GM21526 (cell line): Measurements from ENCODE around the gene LOXL4.
"Not testable (repeated sequence)": the region's sequence is repeated elsewhere in the genome, so short reads cannot be mapped to it uniquely, and the experiment has no call there.

ENCODE experiments used
- ATAC-seq: cut with Tn5 transposase; IDR thresholded peaks from one replicate; pipeline ENCODE4 v1.9.1; 2021; ENCODE audit warnings: moderate library complexity; ENCODE audit not compliant: unreplicated experiment, low FRiP score

The LOXL4 gene

DNA sequence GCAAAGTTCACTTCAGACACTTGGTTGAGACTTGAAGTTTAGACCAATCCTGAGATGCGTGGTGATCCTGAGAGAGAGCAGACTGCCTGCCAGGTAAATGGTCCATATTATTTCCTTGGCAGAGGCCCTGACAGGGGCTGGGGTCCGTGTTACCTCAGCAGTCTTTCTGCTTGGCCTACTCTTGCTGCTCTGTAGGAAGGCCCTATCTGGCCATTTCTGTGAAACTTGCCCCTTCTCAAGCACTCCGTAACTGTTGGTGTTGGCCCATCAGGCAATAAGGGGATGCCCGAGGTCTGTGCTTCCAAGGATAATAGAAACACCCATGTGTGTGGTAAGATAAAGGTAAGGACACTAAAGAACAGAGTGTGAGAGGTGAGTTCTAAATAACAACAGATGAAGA is 20.0 kb downstream of the LOXL4 start:
- no peak for ATAC-seq

DNA sequence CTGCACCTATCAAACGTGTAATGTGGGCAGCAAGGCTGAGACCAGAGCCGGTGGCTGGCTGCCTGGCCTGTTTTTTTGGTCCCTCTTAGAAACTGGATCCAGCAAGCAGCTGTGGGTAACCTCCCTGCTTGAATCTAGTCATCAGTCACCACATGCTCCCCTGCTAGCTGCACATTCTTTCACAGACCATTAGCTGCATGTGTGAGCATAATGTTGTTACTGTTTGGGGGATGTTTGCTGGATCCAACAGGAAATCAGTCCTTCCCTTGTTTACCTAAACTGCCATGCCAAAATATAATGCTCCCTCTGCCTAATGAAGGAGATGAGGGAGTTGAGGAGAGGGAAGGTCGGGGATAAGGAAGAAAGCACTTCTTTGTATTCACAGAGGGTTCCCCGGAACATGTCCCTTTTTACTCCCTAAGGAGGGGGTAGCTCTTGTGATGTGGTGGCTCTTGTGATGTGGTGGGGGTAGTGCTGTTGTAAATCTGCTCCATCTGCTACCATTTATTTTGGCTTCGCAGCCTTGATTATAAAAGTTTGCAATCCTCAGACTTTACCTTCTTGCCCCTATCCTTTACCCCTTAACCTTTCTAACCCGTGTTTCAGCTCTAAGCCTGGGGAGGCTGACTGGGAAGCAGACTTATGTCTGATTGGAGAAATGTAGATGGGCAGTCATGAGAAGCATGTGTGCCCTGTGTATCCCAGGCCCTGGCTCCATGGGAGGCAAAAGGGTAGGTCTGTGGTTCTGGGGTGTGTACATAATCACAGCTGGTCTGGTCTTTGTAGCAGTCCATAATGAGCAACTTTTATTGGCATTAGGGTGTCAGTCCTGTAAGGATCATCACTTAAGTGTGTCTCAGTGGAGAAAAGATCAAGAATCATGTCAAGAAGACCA is 20.8 kb downstream of the LOXL4 start:
- no peak for ATAC-seq

DNA sequence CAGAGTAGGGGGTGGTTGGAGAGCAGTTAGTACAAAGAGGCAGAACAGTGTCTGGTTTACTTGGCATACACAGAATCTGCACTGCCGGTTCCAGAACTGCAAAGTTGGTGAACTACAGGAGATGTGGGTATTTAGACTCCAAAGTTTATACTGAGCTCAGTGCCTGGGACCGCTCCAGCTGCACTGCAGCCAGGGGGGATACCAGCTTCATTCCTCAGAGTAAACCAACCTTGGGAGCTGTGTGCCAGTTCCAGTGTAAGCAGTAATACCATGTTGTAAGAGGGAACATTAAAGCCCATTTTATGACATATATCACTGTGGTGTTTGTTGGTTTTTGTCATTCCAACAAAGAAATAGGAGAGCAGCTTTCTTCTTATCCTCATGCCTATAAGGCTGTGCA is 23.4 kb downstream of the LOXL4 start:
- no peak for ATAC-seq

DNA sequence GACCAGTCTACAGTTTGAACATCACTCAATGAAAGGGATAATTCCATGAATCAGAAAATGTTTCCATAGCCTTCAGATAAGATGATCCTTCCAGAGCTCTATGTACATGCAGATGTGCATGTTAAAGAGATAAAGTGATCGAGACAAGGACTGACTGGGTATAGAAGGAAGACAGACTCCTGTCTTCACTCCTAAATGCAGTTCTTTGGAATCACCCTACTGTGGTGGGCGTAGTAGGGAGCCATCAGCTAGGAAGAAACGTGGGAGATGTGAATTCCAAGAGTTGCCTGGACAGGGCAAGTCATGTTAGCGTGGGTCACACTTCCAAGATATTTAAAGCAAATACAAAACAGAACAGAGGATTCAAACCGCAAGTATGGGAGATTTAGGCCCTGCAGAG is 23.9 kb downstream of the LOXL4 start:
- no peak for ATAC-seq

DNA sequence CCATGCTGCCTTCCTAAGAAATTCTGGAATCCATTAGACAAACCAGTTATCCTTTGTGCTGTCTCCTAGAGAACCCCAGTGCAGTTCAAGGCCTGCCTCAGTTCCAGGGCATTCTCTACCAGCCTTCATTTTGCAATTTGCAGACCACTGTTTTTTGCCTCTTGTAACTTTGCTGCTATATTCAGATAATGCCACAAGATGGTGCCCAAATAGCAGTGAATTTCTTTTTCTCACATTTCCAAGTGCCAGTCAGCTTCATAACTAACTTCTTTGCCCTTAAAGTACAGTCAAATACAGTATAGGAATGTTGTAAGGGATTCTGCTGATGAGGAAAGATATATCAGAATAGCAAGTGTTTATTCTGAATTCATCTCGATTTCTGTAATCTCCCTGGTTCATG is 25.2 kb downstream of the LOXL4 start:
- ATAC-seq, result no peak

DNA sequence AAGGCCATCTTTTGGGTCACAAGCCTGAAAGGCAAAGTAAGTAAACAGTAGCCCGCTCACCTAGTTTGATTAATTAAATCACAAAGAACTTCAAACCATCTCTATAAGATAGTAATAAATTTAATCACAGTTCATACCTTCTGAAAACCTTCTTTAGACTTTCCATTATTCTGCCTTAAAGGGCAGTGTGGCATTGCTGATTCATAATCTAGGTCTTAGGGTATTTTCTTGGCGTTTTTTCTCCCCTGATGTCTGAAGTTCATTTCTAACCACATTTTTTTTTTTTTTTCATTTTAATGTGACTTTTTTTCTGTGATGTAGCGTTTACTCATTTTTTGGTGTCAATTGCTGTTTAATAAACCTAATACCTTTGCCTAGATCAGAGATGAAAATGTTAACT is 27.5 kb downstream of the LOXL4 start:
- ATAC-seq, result no peak

DNA sequence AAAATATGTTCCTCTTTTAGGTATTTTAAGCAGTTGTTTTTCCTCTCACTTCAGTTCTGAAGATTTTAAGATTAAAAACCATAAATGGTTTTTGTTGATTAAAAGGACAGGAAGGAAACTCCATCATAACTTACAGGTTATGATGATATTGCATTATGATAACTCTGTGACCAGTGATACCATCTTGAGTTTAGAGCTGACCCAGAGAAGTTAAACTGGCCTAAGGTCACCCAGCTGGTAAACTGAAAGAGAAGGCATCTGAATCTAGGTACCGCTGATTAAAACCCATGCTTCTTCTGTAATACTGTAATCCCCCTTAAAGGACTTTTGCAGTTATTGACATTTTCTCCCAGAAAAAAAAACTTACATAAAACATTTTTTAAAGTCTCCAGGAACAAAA is 29.6 kb downstream of the LOXL4 start:
- ATAC-seq, result no peak

DNA sequence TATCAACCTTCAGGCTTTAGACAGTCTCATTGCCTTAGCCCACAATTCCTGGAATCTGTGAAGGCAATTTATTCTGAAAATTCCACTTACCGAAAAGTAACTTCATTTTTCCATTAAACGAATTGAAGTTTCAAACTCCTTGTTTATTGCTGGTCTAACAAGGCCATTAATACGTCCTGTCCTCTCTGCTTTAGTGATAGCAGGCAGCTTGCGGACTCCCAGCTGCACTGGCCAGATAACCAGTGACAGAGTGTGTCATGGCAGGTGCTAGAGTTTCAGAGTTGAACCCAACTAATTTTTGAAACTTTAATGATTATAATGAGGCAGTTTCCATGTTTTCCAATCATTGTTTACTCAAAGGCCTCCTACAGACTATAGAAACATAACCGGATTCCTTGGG is 31.1 kb downstream of the LOXL4 start:
- no peak for ATAC-seq

DNA sequence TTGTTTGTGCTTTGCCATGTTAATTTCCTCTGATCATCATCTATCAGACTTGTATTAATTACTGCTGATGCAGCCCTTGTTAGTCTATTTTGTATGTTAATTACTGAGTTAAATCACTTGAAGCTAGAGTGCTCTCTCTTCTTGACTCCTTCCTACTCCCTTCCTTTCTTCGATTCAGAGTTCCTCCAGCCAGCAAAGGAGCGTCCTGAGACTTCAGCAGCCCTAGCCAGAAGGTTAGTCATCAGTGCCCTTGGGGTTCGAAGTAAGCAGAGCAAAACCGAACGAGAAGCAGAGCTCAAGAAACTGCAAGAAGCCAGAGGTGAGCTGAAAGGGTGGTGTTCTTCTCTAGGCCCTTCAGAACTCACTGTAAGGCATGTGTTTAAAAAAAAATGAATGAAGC is 32.1 kb downstream of the LOXL4 start:
- no peak for ATAC-seq

DNA sequence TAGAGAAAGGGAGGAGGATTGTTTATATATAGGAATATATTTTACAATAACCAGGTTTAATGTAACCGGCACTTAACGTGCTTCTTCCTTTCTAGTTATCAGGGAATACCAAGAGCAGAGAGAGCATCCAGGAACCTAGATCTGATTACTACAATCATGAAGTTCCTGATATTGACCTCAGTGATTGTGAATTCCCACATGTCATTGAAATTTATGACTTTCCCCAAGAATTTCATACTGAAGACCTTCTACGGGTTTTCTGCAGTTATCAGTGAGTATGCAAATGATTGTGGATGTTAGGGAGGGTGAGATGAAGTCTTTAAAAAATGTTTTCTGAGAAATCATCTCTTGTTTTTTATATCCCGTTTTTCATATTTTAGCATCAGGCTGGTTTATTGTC is 36.6 kb downstream of the LOXL4 start:
- no peak for ATAC-seq

DNA sequence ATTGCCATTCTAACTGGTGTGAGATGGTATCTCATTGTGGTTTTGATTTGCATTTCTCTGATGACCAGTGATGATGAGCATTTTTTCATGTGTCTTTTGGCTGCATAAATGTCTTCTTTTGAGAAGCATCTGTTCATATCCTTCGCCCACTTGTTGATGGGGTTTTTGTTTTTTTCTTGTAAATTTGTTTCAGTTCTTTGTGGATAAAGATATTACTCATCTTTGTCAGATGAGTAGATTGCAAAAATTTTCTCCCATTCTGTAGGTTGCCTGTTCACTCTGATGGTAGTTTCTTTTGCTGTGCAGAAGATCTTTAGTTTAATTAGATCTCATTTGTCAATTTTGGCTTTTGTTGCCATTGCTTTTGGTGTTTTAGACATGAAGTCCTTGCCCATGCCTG is 39.7 kb downstream of the LOXL4 start:
- ATAC-seq, result not testable (repeated sequence)

DNA sequence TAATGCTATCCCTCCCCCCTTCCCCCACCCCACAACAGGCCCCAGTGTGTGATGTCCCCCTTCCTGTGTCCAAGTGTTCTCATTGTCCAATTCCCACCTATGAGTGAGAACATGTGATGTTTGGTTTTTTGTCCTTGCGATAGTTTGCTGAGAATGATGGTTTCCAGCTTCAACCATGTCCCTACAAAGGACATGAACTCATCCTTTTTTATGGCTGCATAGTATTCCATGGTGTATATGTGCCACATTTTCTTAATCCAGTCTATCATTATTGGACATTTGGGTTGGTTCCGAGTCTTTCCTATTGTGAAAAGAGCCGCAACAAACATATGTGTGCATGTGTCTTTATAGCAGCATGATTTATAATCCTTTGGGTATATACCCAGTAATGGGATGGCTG is 40.3 kb downstream of the LOXL4 start:
- ATAC-seq, result not testable (repeated sequence)

DNA sequence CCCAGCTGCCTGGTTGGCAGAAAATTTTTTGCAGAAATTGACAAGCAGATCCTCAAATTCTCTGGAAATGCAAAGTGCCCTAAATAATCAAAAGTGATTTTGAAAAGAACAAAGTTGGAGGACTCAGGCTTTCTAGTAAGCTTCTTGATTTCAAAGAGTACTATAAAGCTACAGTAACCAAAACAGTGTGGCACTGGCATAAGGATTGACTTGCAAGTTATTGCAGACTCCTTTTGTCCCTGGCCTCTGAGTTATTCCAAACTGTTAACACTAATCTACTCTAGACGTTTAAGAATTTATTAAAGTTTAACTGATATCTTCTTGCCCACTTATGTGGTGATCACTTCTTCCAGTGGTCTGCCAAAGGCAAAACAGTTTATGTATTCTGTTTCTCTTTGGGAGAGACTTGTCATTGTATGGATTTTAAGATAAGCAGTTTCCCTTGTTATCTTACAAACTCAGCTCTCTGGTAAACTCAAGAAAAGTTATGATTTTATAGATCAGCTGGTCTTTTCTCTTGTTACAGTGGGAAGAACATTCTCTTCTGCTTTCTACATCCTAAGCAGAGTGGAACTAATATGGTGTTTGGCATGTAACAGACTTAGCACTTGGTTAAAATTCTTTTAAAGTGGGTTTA is 41.4 kb downstream of the LOXL4 start:
- ATAC-seq, result no peak

DNA sequence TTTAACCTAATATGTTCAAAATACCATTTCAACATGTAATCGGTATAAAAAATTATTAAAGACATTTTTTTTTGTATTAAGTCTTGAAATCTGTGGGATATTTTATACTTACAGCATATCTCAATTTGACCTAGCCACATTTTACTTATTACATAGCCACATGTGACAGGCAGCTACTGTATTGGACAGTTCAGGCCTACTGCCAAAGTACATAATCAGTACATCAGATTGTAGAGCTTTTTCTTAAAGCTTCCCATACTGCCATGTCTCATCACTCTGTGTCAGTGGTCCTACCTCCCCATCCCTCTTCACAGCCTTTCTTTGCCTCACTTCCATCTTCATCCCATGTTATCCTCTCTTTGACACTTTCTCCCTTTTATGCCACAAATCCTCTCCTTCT is 43.0 kb downstream of the LOXL4 start:
- ATAC-seq, result no peak

DNA sequence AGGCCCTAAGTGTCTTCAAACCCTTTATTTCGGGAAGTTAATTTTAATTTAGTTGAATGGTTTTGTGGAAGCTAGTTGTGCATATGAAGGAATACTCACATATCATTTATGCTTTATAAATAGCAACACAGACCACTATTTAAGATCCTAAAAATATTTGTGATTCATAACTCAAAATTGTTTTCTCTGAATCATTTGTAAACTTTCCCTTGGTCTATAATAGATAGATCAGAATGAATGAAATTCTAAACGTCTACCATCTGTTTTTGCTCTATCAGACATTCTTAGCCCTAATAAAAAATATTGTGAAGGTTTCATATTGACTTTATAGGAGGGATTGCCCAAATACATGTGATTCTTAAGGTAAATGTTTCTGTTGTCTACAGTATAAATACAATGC is 43.5 kb downstream of the LOXL4 start:
- ATAC-seq, result no peak

DNA sequence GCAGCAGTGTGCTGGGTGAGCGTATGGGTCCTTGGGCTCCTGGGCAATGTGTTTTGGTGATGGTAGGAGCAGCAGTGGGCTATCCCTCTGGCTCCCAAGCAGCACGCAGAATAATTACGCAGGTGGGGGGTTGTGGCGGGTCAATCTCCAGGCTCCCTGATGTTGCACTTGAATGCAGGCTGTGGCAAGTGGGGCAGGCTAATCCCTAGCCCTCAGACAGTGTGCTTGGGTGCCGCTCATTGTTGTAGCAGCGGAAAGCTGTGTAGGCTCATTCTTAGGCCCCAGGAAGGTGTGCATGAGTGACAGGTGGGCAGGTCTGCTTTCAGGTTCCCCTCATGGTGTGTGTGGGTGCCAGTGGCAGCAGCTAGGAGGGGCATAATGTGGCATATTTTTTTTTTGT is 44.1 kb downstream of the LOXL4 start:
- no peak for ATAC-seq

DNA sequence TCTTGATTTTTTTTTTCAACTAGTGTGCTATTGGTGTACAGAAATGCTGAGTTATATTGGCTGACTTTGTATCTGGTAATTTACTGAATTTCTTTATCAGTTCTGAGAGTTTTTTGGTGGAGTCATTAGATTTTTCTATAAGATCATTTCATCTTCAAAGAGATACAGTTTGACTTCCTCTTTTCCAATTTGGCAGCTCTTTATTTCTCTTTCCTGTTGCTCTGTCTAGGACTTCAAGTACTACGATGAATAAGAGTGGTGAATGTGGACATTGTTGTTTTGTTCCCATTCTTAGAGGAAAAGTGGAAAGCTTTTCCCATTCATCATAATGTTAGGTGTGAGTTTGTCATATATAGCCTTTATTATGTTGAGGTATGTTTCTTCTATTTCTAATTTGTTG is 50.2 kb downstream of the LOXL4 start:
- no peak for ATAC-seq

DNA sequence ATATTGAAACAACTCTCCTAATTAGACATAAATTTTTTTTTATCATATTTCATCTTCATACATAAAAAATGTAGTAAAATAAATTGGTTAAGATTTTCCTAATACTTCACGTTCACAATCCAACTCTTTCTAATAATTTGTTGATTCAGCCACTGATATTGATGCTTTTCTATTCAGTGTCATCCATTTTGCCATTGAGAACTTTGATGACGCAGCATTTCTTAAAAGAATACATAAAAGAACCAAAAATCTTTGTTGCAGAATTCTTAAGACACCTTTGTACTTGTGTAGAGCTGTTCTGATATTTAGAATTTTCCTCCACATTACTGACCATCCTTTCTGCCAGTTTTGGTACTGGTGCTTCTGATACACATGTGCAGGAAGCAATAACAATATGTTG is 52.6 kb downstream of the LOXL4 start:
- ATAC-seq, result no peak

DNA sequence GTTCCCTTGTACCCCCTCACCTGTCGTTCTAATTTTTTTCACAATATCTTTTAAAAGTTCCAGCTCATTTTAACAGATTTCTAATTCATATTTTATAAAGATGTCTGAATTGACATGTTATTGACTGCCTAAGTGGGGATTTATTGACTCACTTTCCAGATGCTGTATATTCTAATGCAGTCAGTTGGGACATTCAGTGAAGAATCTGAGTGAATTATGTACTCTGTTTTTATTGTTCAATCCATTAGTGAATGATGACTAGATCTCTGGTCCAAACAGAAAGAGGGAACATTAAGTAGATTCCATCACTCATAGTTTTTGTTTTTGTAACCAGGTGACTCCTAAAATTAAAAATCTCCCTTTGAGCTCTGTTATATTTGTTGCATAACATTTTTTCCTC is 54.3 kb downstream of the LOXL4 start:
- no peak for ATAC-seq

DNA sequence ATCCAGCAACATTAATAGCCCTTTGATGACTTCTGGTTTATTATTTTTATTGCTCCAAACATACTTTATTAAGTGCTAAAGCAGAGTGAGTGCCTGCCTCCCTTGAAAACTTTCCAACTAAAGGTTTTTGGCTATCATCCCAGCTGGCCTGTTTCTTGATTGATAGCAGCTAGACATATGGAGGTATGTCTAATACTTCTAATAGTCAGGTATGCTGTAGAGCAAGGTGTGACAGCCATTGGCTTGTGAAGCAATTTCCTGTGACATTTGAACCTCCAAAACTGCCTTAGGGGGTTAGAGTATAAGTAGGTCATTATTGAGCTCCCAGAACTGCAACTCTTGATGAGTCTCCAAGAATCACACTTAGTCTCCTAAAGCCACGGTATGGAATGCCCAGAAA is 55.8 kb downstream of the LOXL4 start:
- no peak for ATAC-seq

DNA sequence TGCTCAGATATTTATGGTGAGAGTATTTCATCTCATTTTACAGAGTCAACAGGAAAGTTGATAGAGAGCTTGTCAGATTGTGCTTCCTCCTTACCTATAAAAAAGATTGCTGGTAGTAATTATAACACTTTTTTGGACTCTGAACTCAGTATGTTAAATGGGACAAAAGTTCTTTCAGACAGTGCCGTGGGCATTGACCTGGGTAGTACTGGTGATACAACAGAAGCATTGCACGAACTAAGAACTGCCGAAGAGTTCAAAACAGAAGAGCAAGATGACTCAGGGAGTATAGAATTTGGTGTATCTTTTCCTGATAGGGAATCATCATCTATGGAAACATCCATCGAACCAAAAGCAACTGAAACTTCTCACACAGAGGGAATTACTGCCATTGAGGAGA is 58.6 kb downstream of the LOXL4 start:
- no peak for ATAC-seq

DNA sequence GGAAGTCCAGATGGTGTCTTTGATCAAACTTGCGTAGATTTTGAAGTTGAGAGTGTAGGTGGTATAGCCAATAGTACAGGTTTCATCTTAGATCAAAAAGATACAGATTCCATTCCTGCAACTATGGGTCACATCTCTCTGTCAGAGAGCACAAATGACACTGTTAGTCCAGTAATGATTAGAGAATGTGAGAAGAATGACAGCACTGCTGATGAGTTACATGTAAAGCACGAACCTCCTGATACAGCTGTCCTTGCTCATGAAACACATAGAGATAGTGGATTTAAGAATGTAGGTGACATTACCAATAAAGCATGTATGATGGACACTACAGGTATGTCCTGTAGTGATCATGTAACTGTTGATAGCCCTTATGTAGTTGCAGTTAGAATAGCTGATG is 59.1 kb downstream of the LOXL4 start:
- ATAC-seq, result no peak
